Trophoblast cell (in vitro differentiated cells and primary cell): ENCODE results near the gene NOD2.

Experiments used
- DNase-seq, 2 donors: peaks; one replicate each; pipeline ENCODE4 v3.0.0-alpha.2; 2016
- H2AFZ ChIP-seq: 2 replicates; pipeline ENCODE4 v1.6.1; 2013; ENCODE audit warnings: low read length, moderate library complexity, mild to moderate bottlenecking; ENCODE audit not compliant: insufficient read depth, poor library complexity
- H2AK5ac ChIP-seq: 2 replicates; pipeline ENCODE4 v1.6.1; 2013; ENCODE audit warnings: mild to moderate bottlenecking, low read length
- H2BK120ac ChIP-seq: 2 replicates; pipeline ENCODE4 v1.6.1; 2013; ENCODE audit warnings: low read length, mild to moderate bottlenecking, moderate library complexity; ENCODE audit not compliant: insufficient read depth, poor library complexity
- H2BK12ac ChIP-seq: 2 replicates; pipeline ENCODE4 v1.6.1; 2013; ENCODE audit warnings: mild to moderate bottlenecking, low read length, moderate library complexity
- H2BK5ac ChIP-seq: 2 replicates; pipeline ENCODE4 v1.6.1; 2013; ENCODE audit warnings: low read length, low read depth, moderate library complexity, mild to moderate bottlenecking; ENCODE audit not compliant: poor library complexity
- H3K14ac ChIP-seq: 2 replicates; pipeline ENCODE4 v1.6.1; 2013; ENCODE audit warnings: mild to moderate bottlenecking, low read length
- H3K18ac ChIP-seq: 2 replicates; pipeline ENCODE4 v1.6.1; 2013; ENCODE audit warnings: mild to moderate bottlenecking, low read length
- H3K23ac ChIP-seq: 2 replicates; pipeline ENCODE4 v1.6.1; 2013; ENCODE audit warnings: low read length
- H3K27ac ChIP-seq: 2 replicates; pipeline ENCODE4 v1.5.1; 2013; ENCODE audit warnings: low read depth, mild to moderate bottlenecking, inconsistent platforms, low read length, moderate library complexity
- H3K27me3 ChIP-seq: 2 replicates; pipeline ENCODE4 v1.6.1; 2013; ENCODE audit warnings: inconsistent platforms, mild to moderate bottlenecking, low read length, moderate library complexity; ENCODE audit not compliant: insufficient read depth
- H3K36me3 ChIP-seq, 2 experiments: 1 replicate in 1 of 2; 2 replicates in 1 of 2; pipeline ENCODE4 v1.6.1; 2013; ENCODE audit warnings: low read length in 2 of 2, mild to moderate bottlenecking in 2 of 2, moderate library complexity in 1 of 2; ENCODE audit not compliant: insufficient read depth in 2 of 2, control insufficient read depth in 1 of 2
- H3K4ac ChIP-seq: 2 replicates; pipeline ENCODE4 v1.6.1; 2013; ENCODE audit warnings: low read depth, mild to moderate bottlenecking, low read length, moderate library complexity
- H3K4me1 ChIP-seq, 2 experiments: 1 replicate in 1 of 2; 2 replicates in 1 of 2; pipeline ENCODE4 v1.6.1; 2013; ENCODE audit warnings: low read length in 2 of 2, mild to moderate bottlenecking in 2 of 2, moderate library complexity in 1 of 2; ENCODE audit not compliant: insufficient read depth in 2 of 2, control insufficient read depth in 1 of 2
- H3K4me2 ChIP-seq: 2 replicates; pipeline ENCODE4 v1.6.1; 2013; ENCODE audit warnings: inconsistent platforms, mild to moderate bottlenecking, low read length, moderate library complexity
- H3K4me3 ChIP-seq: 2 replicates; pipeline ENCODE4 v1.5.1; 2013; ENCODE audit warnings: mild to moderate bottlenecking, low read depth, low read length, inconsistent platforms
- H3K79me1 ChIP-seq: one replicate; pipeline ENCODE4 v1.6.1; 2013; ENCODE audit warnings: low read length
- H3K79me2 ChIP-seq: 2 replicates; pipeline ENCODE4 v1.6.1; 2013; ENCODE audit warnings: low read length, mild to moderate bottlenecking; ENCODE audit not compliant: control insufficient read depth, insufficient read depth, poor library complexity
- H3K9ac ChIP-seq: 2 replicates; pipeline ENCODE4 v1.6.1; 2013; ENCODE audit warnings: mild to moderate bottlenecking, low read length
- H3K9me3 ChIP-seq: 2 replicates; pipeline ENCODE4 v1.6.1; 2013; ENCODE audit warnings: low read depth, mild to moderate bottlenecking, control low read depth, inconsistent platforms, low read length; ENCODE audit not compliant: insufficient read depth
- H4K12ac ChIP-seq: 2 replicates; pipeline ENCODE4 v1.6.1; 2013; ENCODE audit warnings: low read depth, mild to moderate bottlenecking, low read length, moderate library complexity
- H4K8ac ChIP-seq: 2 replicates; pipeline ENCODE4 v1.6.1; 2013; ENCODE audit warnings: low read depth, mild to moderate bottlenecking, low read length, moderate library complexity
- H4K91ac ChIP-seq: one replicate; pipeline ENCODE4 v1.6.1; 2013; ENCODE audit warnings: low read depth, mild to moderate bottlenecking, low read length, moderate library complexity
- WGBS: extraction: QIAGEN DNeasy Blood & Tissue Kit; methylation state at CpG from one replicate; pipeline ENCODE4 v1.1.7; 2013; ENCODE audit warnings: missing lambda C conversion rate; ENCODE audit not compliant: insufficient read length, insufficient coverage; ENCODE audit errors: extremely low coverage; 5-methylcytosine and 5-hydroxymethylcytosine counted together

Gene NOD2

DNA sequence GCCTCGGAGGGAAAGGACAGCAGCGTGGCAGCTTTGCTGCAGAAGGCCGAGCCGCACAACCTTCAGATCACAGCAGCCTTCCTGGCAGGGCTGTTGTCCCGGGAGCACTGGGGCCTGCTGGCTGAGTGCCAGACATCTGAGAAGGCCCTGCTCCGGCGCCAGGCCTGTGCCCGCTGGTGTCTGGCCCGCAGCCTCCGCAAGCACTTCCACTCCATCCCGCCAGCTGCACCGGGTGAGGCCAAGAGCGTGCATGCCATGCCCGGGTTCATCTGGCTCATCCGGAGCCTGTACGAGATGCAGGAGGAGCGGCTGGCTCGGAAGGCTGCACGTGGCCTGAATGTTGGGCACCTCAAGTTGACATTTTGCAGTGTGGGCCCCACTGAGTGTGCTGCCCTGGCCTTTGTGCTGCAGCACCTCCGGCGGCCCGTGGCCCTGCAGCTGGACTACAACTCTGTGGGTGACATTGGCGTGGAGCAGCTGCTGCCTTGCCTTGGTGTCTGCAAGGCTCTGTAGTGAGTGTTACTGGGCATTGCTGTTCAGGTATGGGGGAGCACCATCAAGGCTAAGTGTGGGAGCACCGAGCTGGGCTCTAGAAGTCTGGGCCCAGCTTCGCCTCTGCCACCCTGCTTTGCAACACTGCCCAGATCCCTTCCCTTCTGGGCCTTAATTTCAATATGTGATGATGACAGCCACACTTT is 18.6 kb downstream of the NOD2 start:
- Histone ChIP-seq H2BK12ac (no peak overlapping the region), H4K12ac (no peak overlapping the region), H3K4me1 (no peaks in the 10 kb centered on the region), H2BK120ac (no peak overlapping the region), H3K9ac (no peak overlapping the region), H3K4me3 (no peak overlapping the region), H3K18ac (no peak overlapping the region), H3K79me2 (no peaks in the 10 kb centered on the region), H3K27ac (no peak overlapping the region), H4K8ac (no peak overlapping the region), H2AFZ (no peak overlapping the region), H3K23ac (no peak overlapping the region), H3K36me3 (no peaks in the 10 kb centered on the region), H3K27me3 (no peaks in the 10 kb centered on the region), H4K91ac (no peak overlapping the region), H3K14ac (no peak overlapping the region), H2AK5ac (no peak overlapping the region), H3K79me1 (no peaks in the 10 kb centered on the region), H3K4ac (no peak overlapping the region), H3K9me3 (peaks cover 4% of the 10 kb centered on the region), H2BK5ac (no peak overlapping the region), H3K4me2 (no peak overlapping the region)
- no CpG with 5 or more reads among the region's 25 CpGs for WGBS
- DNase-seq: no peak

DNA sequence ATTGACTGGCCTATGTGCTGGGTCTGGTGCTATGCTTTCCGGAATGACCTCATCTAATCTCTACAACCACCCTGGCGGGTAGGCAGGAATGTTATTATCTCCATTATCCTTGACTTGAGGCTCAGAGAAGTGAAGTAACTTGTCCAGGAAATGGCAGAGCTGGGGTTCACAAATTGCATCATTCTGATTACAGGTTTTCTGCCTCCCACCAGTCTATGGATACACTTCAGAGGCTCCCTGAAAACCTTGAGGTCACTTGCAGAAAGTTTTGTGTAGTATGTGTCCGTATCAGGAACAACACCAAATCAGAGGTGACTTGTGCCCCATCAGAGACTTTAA is 19.1 kb downstream of the NOD2 start:
- no peak for DNase-seq
- H3K23ac ChIP-seq: no peak overlapping the region
- H2BK5ac ChIP-seq: no peak overlapping the region
- no peak overlapping the region for H2AFZ ChIP-seq
- H4K12ac ChIP-seq: no peak overlapping the region
- H3K14ac ChIP-seq: no peak overlapping the region
- H3K4ac ChIP-seq: no peak overlapping the region
- peaks cover 4% of the 10 kb centered on the region for H3K9me3 ChIP-seq
- no peaks in the 10 kb centered on the region for H3K79me2 ChIP-seq
- no peaks in the 10 kb centered on the region for H3K27me3 ChIP-seq
- H3K9ac ChIP-seq: no peak overlapping the region
- H3K36me3 ChIP-seq: no peaks in the 10 kb centered on the region
- no peak overlapping the region for H3K27ac ChIP-seq
- no peak overlapping the region for H2AK5ac ChIP-seq
- H3K18ac ChIP-seq: no peak overlapping the region
- H4K8ac ChIP-seq: no peak overlapping the region
- no peak overlapping the region for H3K4me3 ChIP-seq
- no peak overlapping the region for H2BK120ac ChIP-seq
- no peaks in the 10 kb centered on the region for H3K79me1 ChIP-seq
- H3K4me2 ChIP-seq: no peak overlapping the region
- H4K91ac ChIP-seq: no peak overlapping the region
- WGBS: no CpG with 5 or more reads among the region's 3 CpGs
- H3K4me1 ChIP-seq: no peaks in the 10 kb centered on the region
- no peak overlapping the region for H2BK12ac ChIP-seq

DNA sequence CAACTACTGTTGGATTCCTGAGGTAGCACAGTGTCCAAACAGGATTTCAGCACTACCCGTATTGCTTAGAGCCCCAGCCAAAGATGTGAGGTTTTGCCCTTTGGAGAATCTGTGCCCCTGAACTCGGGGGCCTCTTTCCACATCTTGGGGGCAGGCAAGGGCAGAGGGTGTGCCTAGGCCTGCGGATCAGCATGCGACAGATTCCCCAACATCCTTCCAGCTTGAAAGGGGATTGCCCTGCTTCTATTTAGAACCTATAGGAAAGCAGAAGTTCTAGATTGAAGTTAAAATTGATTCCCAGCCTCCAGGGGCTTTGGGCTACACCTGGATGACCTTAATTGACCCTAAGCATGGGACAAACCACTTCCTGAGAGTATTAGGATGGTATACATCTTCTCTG is 19.6 kb downstream of the NOD2 start:
- Histone ChIP-seq H4K8ac (no peak overlapping the region), H2BK5ac (no peak overlapping the region), H3K18ac (no peak overlapping the region), H3K27ac (no peak overlapping the region), H3K79me2 (no peaks in the 10 kb centered on the region), H3K4me2 (no peak overlapping the region), H3K4ac (no peak overlapping the region), H2BK120ac (no peak overlapping the region), H3K4me1 (no peaks in the 10 kb centered on the region), H2BK12ac (no peak overlapping the region), H3K14ac (no peak overlapping the region), H3K79me1 (no peaks in the 10 kb centered on the region), H3K9me3 (peaks cover 4% of the 10 kb centered on the region), H2AFZ (no peak overlapping the region), H2AK5ac (no peak overlapping the region), H3K23ac (no peak overlapping the region), H3K27me3 (no peaks in the 10 kb centered on the region), H3K4me3 (no peak overlapping the region), H3K9ac (no peak overlapping the region), H3K36me3 (no peaks in the 10 kb centered on the region), H4K91ac (no peak overlapping the region), H4K12ac (no peak overlapping the region)
- no CpG with 5 or more reads among the region's 4 CpGs for WGBS
- DNase-seq: no peak

DNA sequence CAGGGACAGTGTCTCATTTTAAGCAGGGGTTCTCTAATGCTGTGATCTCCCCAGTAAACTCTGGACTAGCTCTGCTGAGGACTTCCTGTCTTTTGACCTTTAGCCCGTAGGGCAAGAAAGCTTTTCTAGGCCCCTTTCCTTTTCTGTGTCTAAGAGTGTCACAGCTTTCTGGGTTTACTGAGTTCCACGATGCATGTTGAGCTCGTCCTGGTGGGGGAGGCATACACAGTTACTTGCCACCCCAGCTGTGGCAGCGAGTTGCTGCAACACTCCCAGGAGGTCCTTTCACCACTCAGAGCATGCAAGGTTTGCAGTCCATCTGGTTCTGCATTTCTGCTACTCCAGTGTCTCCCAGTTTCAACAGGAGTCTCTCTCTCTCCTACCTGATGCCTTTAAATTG is 23.7 kb downstream of the NOD2 start:
- WGBS: no CpG with 5 or more reads among the region's 4 CpGs
- no peak overlapping the region for H3K4me2 ChIP-seq
- H2BK5ac ChIP-seq: no peak overlapping the region
- no peak overlapping the region for H4K12ac ChIP-seq
- no peaks in the 10 kb centered on the region for H3K36me3 ChIP-seq
- no peak overlapping the region for H3K14ac ChIP-seq
- no peak overlapping the region for H3K9ac ChIP-seq
- no peak overlapping the region for H2AK5ac ChIP-seq
- H4K8ac ChIP-seq: no peak overlapping the region
- no peak overlapping the region for H4K91ac ChIP-seq
- no peak overlapping the region for H3K4ac ChIP-seq
- H3K4me1 ChIP-seq: peaks cover 2 to 6% of the 10 kb centered on the region in 2 experiments
- H3K4me3 ChIP-seq: no peak overlapping the region
- H3K9me3 ChIP-seq: no peaks in the 10 kb centered on the region
- no peaks in the 10 kb centered on the region for H3K27me3 ChIP-seq
- no peak overlapping the region for H2BK12ac ChIP-seq
- H3K79me2 ChIP-seq: no peaks in the 10 kb centered on the region
- no peaks in the 10 kb centered on the region for H3K79me1 ChIP-seq
- H3K18ac ChIP-seq: no peak overlapping the region
- DNase-seq: no peak
- no peak overlapping the region for H2BK120ac ChIP-seq
- H2AFZ ChIP-seq: no peak overlapping the region
- no peak overlapping the region for H3K27ac ChIP-seq
- H3K23ac ChIP-seq: no peak overlapping the region
